Suppressor macrophage treated with lipopolysaccharide for 1 hour (primary cell): ENCODE results near the gene QTRT2.

ENCODE experiments used
- DNase-seq, 3 donors: peaks; one replicate each; pipeline ENCODE4 v3.0.0-alpha.2; 2020 to 2022

The QTRT2 gene

DNA sequence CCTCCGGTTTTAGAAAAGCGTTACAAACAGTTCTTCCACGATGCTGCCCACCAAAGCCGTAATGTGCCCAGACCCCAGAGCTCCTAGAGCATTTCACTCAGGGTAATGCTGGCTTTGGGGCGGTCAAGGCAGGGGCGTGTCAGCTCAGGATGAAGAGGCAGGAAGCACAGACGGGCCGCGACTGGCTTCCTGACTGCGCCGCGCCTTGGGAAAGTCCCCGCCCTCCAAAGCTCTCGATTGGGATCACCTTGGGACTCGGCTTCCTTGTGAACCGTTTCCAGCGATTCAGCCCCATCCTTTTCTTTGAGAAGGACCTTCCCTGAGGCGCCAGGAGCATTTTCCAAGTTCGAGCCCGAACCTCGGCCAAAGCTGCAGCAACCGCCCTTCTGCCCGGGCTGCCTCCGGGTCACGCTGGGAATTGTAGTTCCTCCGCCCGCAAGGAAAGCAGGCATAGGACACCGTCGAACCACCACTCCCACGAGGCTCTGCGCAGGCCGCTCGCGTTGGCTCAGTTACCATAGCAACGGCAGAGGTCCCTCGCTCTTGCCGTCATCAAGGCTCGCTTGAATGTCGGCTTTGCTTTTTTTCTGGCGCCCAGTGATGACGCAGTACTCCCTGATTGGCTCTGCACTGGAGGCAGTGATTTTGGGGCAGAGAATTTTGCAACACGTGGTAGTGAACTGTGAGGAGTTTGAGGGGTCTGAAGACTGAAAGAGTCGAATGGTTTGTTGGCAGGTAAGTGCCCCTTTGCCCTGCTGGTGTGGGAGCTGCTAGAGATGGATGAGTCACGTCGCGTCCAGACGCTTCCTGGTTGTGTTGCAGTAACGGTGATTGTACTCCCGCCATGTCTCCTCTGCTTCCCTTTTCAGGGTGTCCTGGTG lies at the start of gene QTRT2, which contains the start of gene CCDC191:
TSS of gene QTRT2 (plus strand) at position 608 of the 881 bp plus-strand sequence. CDS start 8,521 bp downstream, outside the sequence.
TSS of gene CCDC191 (minus strand) at position 397 of the 881 bp plus-strand sequence. CDS start at position 337, 60 bp downstream.
- DNase-seq = peak; percentile 98 to 100 (median 100)

DNA sequence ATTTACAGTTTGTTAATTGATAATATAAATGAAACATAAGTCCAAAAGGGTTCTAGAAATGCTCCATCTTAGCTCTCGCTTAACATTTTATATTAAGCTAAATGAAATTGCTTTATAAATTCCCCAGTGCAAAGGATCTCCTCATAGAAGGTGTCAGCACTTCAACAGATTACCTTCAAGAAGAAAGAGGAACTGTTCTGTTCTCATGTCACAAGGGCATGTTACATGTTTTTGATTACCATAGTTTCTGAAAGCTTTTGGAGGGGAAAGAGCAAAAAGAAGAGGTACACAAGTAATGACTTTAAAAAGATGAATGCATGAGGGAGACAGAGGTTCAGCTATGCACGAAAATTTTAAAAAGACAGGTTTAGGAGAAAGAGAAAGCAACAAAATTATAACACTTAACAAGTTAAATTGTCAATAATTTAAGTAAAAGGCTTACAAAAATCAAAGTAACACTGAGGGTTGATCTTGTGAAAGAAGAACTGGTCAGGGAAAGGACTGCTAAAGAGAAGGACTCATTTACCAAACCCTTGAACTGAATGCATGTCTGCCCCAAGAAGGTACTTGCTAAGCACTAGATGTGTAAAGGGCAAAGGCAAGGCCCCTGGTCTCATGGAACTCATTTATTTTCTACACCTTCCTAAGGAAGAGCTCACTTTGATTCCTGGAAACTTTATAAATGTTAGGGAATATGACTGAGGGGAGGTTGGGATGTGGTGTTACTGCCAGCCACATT lies 45.3 kb upstream of the QTRT2 start:
- DNase-seq = no peak

DNA sequence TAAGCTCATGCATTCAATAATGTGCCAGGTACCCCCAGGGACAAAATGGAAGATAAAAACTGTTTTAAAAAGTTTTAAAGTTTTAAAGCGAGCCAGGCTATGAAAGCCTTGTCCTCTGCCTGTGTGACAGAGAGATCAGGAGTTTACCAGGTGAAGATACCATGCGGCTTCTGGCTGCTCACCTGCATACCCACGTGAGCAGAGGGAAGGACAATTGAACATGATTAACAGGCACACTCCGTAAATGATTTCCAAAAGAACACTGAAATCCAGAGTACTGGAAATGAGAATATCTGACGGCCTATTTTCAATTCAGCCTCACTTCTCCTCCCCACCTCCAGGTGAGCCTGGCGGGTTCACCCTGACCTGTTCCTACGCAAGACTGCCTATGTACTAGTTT lies 42.3 kb upstream of the QTRT2 start:
- no peak for DNase-seq

DNA sequence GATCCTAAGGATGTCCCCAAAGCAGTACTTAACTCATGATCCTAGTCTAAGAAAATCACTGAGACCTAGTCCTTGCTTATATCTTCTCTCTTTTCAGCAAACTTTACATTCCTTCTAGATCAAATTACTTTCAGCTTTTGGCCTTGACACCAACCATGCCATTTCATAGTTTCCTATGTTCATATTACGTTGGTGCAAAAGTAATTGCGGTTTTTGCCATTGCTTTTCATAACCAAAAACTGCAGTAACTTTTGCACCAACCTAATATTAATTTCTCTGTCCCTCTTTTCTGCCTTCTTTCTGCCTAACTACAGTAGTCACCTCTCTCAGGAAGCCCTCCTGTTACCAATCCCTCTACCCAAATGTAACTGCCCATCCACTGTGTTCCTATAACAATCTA lies 37.1 kb upstream of the QTRT2 start:
- no peak for DNase-seq

DNA sequence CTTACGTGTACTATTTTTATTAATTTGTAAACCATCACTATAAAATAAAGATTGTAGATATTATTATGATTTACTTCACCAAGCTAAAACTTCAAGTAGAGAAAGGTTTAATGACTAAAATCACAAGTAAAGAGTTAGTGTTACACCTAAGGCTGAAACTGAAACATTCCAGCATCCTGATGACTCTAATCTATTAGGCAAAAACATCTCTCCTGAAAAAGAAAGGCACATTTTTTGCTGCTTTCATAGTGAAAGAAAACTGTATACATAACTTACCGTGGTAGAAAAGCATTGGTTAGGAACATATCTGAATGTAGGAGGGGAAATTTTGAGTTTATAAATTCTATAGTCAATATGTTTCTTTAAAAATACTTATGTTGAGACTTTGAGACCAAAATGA lies 35.6 kb upstream of the QTRT2 start:
- no peak for DNase-seq

DNA sequence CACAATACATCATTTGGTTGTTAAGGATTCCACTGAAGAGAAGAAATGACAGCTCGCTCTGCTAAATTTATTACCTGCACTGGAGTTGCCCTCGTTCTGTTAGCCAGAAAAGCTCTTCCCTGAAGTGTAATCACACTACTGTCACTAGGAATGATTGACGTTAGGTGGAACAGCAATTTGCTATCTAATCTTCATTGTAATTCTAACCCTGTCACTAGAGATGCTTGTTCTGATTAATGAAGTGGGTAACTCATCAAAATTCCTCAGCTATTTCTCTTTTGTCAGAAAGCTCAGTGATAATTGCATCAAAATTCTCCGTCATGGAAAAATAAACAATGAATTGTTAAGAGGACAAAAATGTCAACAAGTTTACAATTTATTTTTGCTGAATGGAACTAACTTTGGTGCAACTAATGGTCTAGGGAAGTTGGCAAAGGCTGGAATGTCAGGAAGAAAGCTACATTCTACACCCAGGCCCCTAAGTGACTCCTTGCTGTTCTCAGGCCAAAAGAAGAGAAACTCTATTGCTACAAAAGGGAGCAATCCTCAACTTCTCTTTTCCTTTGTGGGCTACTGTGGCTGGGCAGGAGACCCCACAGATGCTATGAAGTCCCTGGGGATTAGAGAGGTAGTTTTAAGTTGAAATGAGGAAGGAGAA lies 34.3 kb upstream of the QTRT2 start:
- DNase-seq = no peak

DNA sequence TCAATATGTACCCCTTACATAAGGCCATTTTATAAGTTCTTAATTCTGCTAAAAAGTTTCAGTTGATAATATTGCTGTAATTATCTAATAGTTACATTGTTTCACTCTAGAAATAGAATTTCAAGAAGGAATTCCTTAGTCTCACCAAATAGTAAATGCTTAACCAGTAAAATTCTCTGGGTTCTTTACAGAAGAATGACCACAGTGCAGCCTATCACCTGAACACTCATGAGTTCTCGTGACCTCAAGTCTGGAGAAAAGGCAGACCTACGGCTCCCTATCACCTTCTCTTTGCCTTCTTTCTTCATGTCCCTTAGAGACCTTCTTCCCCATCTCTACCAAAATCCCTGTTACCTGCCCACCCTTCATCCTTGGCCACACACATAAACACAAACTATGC lies 31.1 kb upstream of the QTRT2 start:
- DNase-seq = no peak

DNA sequence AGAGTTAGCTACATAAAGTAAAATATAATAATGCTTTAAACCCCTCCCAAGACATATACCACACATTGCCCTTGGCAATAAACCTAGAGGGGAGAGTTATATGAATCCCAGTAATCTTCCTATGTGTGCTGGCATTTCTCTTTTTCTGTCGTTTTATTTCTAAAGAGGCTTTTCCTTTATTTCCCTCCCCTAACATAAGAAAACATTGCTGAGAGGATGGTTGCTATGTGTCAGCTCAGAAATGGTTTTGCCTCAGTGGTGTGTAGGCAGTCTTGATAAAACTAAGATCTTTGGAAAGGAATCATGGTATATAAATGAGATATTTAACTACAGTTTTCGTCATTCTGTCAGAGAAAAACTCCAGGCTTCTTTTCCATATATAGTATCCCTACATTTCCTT lies 30.2 kb upstream of the QTRT2 start:
- no peak for DNase-seq

DNA sequence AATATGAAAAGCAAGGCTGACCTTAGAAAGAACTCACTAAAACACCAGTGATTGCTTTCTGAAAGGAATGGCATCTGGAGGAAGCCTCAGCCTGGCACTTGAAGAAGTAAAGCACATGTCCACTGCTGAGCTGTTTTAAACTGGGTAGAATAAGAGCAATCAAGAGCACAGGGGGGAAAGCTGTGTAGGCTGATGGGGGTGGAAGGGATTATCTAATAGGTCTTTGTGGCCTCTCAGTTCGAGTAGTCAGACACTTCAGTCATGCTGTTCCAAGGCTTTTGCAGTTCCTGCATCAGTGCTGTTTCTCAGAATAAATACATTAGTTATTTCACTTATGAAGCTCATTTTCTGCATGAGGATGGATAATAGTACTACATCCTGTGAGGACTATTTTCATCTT lies 22.8 kb upstream of the QTRT2 start:
- DNase-seq = no peak

DNA sequence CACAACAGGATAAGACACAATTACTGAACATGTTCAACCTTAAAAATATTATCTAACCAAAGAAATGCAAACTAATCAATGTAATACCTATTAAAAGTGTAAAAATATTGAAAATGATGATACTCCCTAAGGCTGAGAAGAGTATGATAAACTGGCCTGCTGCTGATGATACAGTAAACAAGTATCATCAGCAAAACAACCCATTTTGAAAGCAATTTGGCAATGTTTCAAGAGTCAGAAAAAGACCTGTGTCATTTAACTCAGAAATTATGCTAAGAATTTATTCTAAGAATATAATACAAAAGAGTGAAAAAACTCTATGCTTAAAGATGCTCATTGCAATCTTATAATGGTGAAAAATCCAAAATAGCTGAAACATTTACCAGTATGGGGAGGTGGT lies 22.3 kb upstream of the QTRT2 start:
- DNase-seq = no peak

DNA sequence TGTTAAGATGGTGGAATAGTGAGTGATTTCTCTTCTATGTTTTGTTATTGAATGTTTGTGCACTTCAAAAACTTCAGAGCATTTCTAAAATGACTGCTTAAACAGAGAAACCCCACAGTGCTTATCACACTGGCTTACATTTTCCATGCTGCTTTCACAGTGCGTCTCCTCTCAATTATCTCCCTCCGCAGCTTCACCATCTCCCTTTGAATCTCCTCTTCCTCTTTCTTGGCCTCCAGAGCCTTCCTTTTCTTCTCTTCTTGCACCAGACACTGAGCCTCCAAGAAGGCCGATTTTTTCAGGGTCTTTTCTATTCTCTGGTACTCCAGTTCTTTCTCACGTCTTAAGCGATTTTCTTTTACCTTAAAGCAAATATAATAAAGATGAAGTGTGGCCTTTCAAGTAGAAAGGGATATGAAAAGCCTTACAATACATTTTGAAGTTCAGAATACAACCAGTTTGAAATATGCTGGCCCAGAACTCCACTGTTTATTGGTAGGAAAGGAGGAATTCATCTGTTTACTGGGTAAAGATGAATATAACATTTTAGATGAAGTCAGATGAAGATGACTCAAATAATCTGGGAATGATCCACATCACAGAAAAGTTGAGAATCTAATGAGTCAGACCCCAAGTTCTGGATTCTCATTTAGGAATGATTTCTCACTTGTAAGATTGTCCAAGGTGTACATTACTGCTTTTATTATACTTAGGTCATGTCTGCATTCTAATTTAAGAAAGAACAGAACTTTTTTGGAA lies 21.6 kb upstream of the QTRT2 start:
- no peak for DNase-seq

DNA sequence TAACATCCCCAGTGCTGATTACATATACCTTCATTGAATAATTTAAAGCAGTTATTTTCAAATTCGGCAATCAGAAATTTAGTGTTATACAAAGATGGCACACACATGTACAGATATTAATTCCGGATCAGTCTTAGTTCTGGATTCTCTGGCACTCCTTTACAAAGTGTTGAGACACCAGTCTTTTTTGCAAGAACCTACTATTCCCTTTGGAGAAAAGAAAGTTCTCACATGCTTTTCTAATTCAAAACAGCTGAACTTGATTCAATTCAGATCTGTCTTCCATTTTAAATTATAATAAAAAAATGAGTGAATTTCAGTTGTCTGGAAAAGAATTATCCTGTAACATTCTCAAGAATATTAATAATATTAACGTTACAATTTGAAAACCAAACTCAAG lies 20.6 kb upstream of the QTRT2 start:
- no peak for DNase-seq

DNA sequence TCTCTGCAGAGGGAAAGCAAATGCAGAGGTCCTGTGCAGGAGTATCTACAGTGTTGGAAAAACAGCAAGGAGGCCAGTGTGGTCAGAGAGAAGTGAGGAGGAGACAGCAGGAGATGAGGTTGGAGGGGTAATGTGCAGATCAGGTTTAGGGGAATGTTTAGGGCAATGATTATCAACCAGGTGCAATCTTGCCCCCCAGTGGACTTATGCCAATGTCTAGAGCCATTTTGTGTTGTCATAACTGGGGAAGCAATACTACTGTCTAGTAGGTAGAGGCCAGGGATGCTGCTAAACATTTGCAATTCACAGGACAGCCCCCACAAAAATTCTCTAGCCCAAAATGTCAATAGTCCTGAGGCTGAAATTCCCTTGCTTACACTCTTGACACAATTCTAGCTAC lies 13.3 kb upstream of the QTRT2 start:
- no peak for DNase-seq

DNA sequence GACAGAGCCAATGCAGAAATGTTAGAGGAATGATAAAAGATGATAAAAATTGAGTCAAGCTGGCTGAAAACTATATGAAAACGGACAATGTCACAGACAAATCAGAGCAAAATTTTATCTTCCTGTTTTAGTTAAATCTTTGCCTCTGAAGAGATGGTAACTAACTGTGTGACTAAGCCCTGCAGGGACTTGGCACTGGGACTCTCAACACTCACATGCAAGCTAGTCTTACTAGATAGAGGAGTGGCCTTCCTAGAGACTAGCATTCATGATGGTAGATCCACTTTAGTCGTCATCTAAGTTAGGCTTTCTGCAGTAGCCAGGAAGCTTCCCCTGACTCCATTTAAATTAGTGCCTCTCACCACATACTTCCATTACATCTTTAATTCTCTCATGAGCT lies 4.3 kb upstream of the QTRT2 start:
- no peak for DNase-seq

DNA sequence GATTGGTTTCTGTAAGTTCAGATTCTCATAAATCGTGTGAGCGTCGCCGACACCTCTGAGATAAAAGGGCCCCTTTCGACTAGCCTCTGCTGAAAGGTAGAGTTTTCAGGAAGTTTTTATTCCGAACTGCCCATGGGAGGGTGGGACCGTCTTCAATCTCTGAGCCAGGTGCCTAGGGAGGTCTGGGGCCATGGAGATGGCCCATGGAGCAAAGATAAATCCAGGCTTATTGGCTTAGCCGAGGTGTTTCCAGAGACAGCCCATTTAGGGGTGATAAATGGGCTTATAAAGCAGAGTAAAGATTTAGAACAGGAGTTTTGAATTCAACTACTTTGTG lies 442 bp downstream of the QTRT2 start:
- no peak for DNase-seq

DNA sequence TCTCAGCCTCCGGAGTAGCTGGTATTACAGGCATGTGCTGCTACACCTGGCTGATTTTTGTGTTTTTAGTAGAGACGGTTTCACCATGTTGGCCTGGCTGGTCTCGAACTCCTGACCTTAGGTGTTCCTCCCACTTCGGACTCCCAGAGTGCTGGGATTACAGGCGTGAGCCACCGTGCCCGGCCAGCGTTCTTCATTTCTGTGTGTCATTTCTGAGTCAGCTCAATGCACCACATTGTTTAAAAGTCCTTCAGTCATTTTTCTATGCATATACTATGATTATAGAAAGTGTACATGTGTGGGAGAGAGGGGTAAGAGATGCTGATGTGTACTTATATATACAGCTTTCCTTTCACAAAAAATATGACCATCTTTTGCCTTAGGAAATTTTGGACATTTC lies 2.1 kb downstream of the QTRT2 start:
- DNase-seq = no peak

DNA sequence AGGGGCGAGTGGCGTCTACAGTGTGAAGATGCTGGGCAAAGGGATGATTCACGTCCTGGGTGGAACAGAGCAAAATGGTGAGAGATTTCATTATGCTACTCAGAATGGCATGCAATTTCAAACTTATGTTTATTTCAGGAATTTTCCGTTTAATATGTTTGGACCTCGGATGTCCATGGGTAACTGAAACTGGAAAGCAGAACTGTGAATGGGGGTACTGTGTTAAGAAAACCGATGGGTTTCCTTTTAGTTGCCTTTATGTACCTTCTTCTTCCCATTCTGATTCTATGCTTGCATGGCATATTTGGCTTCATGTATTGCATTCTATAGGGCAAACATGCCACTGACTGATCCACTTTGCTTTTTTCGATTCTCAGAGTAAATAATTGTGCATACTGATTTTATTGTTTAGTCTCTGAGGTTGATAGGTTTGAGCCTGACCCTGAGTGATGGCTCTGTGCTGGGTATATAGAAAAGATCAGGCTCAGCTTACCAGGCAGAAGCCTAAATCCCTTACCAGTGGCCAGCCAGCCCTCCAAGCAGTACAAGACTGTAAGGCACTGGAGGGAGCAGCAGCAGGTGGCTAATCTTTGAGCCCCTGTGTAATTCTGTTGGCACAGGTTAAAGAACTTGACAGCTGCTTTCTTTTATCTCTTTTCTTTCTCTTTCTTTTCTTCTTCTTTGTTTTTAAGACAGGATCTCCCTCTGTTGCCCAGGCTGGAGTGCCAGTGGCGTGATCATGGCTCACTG lies 4.5 kb downstream of the QTRT2 start:
- peak in 2 of 3 donors; percentile 1 to 17 for DNase-seq

DNA sequence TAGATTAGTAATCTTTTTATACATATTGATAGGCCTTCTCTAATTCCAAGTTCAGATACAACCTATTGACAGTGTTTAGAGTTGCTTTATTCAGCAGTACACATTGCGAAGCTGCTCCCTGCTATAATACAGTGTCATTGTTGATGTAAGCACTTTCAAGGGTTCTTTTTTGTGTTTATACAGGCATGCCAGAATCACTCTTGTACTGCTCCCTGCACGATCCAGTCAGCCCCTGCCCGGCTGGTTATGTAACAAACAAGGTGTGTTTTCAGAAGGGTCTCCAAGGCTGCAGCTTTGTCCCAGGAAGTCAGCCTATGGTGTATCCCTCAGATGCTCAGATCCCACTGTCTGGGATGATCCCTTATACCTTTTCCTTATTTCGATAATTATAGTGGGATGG lies 11.3 kb downstream of the QTRT2 start:
- no peak for DNase-seq

DNA sequence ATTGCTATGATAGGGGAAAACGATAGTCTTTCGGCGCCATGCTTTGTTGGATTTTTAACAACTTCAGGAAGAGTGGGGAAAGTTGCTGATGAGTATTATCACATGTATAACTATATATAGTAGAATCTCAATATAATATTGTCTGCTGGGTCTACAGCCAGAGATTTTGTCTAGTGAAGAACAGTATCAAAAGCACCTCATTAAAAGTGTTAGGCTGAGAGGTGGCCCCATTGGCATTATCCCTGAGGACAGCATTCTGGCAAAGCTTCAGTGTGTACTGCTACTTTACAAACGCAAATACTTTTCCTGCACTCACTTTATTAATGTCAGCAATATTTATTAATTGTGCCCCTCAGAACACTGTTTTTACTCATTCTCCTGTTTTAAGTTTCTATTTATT lies 11.8 kb downstream of the QTRT2 start:
- no peak for DNase-seq

DNA sequence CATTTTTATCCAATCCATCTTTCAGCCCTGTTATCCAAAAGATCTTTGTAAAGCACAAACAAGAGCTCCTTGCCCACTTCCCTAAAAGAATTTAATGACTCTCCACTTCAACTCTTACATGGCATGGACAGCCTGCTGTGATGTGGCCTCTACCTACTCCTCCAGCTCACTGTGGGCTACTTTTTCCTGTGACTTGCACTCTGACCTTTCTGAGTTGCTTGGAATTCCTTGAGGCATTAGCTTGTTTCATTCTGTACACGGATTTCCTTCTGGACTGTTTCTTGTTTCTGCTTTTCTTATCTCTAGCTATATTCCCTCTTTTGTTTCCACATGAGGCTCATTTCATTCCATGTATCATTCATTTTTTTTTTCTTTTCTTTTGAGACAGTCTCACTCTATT lies 15.2 kb downstream of the QTRT2 start:
- DNase-seq = no peak

DNA sequence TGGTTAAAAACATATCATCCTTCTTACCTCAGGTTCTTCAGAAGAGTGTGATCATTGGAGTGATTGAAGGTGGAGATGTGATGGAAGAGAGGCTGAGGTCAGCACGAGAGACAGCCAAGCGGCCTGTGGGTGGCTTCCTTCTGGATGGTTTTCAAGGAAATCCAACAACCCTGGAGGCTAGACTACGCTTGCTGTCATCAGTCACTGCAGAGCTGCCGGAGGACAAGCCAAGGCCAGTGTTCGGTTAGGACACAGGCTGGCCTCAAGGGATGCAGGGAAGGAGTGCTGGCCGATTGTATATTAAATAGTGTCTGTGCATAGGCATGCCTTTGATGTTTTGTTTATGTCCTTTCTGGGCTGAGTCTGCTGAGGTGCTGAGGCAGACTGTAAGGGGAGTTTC lies 20.2 kb downstream of the QTRT2 start:
- no peak for DNase-seq

DNA sequence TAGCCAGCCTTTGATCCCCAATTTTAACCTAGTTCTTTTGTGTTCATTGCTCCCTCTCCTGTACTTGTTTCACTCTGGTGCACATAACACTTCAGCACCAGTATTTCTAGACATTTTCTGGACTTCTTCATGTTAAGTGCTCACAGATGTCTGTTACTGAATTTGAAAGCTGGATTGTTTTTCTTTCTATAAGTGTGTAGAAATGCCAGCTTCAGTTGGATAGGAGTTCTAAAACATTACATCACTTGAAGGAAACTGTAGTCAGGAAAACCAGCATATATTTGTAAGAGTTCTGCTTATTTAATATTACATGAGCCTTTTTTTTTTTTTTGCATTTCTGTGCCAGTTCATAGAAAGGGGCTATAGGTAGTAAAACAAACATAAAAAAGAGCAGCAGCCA lies 21.6 kb downstream of the QTRT2 start:
- DNase-seq = no peak
